HepG2 (cell line): ENCODE data around the gene DDX17. TPM values are rescaled to one million over a fixed set of nuclear protein-coding genes. Genes with fewer than 3 reads are reported as not detected.

Experiments
- AHR ChIP-seq: IDR thresholded peaks from 2 replicates; pipeline ENCODE4 v1.6.1; 2018; ENCODE audit warnings: missing genetic modification reagents, missing compliant biosample characterization
- ARID2 ChIP-seq: sonication (generic); formaldehyde crosslinking; IDR thresholded peaks from 2 replicates; pipeline ENCODE4 v1.8.1; 2022; ENCODE audit warnings: mild to moderate bottlenecking, missing genetic modification reagents, borderline replicate concordance
- ATF7 ChIP-seq, 2 experiments: fragments of 450-650 bp in 1 of 2; sonication (generic) in 1 of 2; formaldehyde crosslinking in 1 of 2; IDR thresholded peaks; 2 replicates each; pipeline versions ENCODE4 v1.4.0 to v1.6.1; 2016 to 2020; ENCODE audit warnings: antibody characterized with exemption in 1 of 2, mild to moderate bottlenecking in 1 of 2, missing genetic modification reagents in 1 of 2
- CENPX ChIP-seq: sonication (generic); formaldehyde crosslinking; IDR thresholded peaks from 2 replicates; pipeline ENCODE4 v1.9.0; 2021; ENCODE audit warnings: mild to moderate bottlenecking, missing genetic modification reagents, moderate library complexity
- CREM ChIP-seq, 2 experiments: sonication (generic) in 1 of 2; formaldehyde crosslinking in 1 of 2; IDR thresholded peaks; 2 replicates each; pipeline versions ENCODE4 v1.4.0 to v1.6.1; 2016 to 2020; ENCODE audit warnings: antibody characterized with exemption in 1 of 2, mild to moderate bottlenecking in 1 of 2, missing genetic modification reagents in 1 of 2
- DMAP1 ChIP-seq: IDR thresholded peaks from 2 replicates; pipeline ENCODE4 v1.6.1; 2016
- EED ChIP-seq: sonication (generic); formaldehyde crosslinking; IDR thresholded peaks from 2 replicates; pipeline ENCODE4 v1.5.0; 2020; ENCODE audit warnings: mild to moderate bottlenecking, missing genetic modification reagents
- ELF1 ChIP-seq: sonication (generic); formaldehyde crosslinking; IDR thresholded peaks from 2 replicates; pipeline ENCODE4 v1.4.0; 2020; ENCODE audit warnings: missing genetic modification reagents
- HNRNPK ChIP-seq: fragments of 200-400 bp; formaldehyde crosslinking; IDR thresholded peaks from 2 replicates; pipeline ENCODE4 v1.6.1; 2018; ENCODE audit warnings: low read length, low read depth, moderate library complexity, mild to moderate bottlenecking; ENCODE audit not compliant: poor library complexity, severe bottlenecking
- HNRNPUL1 ChIP-seq: fragments of 200-400 bp; formaldehyde crosslinking; IDR thresholded peaks from 2 replicates; pipeline ENCODE4 v1.6.1; 2017; ENCODE audit warnings: low read depth, mild to moderate bottlenecking, low read length, moderate library complexity
- NCOA5 ChIP-seq: sonication (generic); formaldehyde crosslinking; IDR thresholded peaks from 2 replicates; pipeline ENCODE4 v1.4.0; 2020; ENCODE audit warnings: missing genetic modification reagents
- PAWR ChIP-seq: sonication (generic); formaldehyde crosslinking; IDR thresholded peaks from 2 replicates; pipeline ENCODE4 v1.4.0; 2020; ENCODE audit warnings: missing genetic modification reagents, mild to moderate bottlenecking, borderline replicate concordance
- SAP130 ChIP-seq: IDR thresholded peaks from 2 replicates; pipeline ENCODE4 v1.6.1; 2016; ENCODE audit warnings: low read depth
- SKIL ChIP-seq: sonication (generic); formaldehyde crosslinking; IDR thresholded peaks from 2 replicates; pipeline ENCODE4 v1.8.0; 2022; ENCODE audit warnings: missing genetic modification reagents, mild to moderate bottlenecking, moderate library complexity, borderline replicate concordance
- ZNF577 ChIP-seq: sonication (generic); formaldehyde crosslinking; IDR thresholded peaks from 2 replicates; pipeline ENCODE4 v1.4.0; 2020; ENCODE audit warnings: mild to moderate bottlenecking, low read depth, missing genetic modification reagents, borderline replicate concordance
- ZNF607 ChIP-seq: sonication (generic); formaldehyde crosslinking; IDR thresholded peaks from 2 replicates; pipeline ENCODE4 v1.5.1; 2020; ENCODE audit warnings: missing genetic modification reagents, mild to moderate bottlenecking, borderline replicate concordance
- ZNF724P ChIP-seq: sonication (generic); formaldehyde crosslinking; IDR thresholded peaks from 2 replicates; pipeline ENCODE4 v1.8.0; 2022; ENCODE audit warnings: missing genetic modification reagents, borderline replicate concordance
- ZNF747 ChIP-seq: sonication (generic); formaldehyde crosslinking; IDR thresholded peaks from 2 replicates; pipeline ENCODE4 v1.8.1; 2023; ENCODE audit warnings: missing genetic modification reagents, mild to moderate bottlenecking, borderline replicate concordance
- polyA plus RNA-seq, 8 experiments: library from polyadenylated mRNA; depleted of rRNA in 3 of 8; stranded (reverse) in 7 of 8; unstranded in 1 of 8; fragments of >200 nt; fragmentation: Illumina TruSeq in 4 of 8; extraction: Trizol in 4 of 8; gene quantifications; 2 replicates each; pipeline versions ENCODE4 v1.2.1 to v1.2.3, GENCODE V29; 2011 to 2016; ENCODE audit warnings: low read depth in 4 of 8, missing spikeins in 1 of 8, mixed read lengths in 1 of 8; ENCODE audit not compliant: insufficient read depth in 1 of 8
- total RNA-seq, 5 experiments: library from RNA; depleted of rRNA; stranded (reverse); fragments of >200 nt; fragmentation: Illumina TruSeq; extraction: Trizol; gene quantifications; 2 replicates each; pipeline ENCODE4 v1.2.3, GENCODE V29; 2016; ENCODE audit warnings: low read depth in 1 of 5
- TF ChIP-seq, protein P1 (sequence below): sonication (generic); formaldehyde crosslinking; IDR thresholded peaks from 2 replicates; pipeline ENCODE4 v1.4.0; 2020; ENCODE audit warnings: mild to moderate bottlenecking, missing genetic modification reagents
- TF ChIP-seq, protein P2 (sequence below): fragments of 450-650 bp; IDR thresholded peaks from 2 replicates; pipeline ENCODE4 v1.6.1; 2017; ENCODE audit warnings: mild to moderate bottlenecking
- TF ChIP-seq, protein P3 (sequence below): sonication (generic); formaldehyde crosslinking; IDR thresholded peaks from 2 replicates; pipeline ENCODE4 v1.4.0; 2020; ENCODE audit warnings: missing genetic modification reagents, borderline replicate concordance

DDX17 gene
- total and polyA plus RNA-seq, 2 of the 13 experiments (the other 11 are each of a cell fraction or from before 2014, with no cell fraction given): 238 to 344 TPM

DNA sequence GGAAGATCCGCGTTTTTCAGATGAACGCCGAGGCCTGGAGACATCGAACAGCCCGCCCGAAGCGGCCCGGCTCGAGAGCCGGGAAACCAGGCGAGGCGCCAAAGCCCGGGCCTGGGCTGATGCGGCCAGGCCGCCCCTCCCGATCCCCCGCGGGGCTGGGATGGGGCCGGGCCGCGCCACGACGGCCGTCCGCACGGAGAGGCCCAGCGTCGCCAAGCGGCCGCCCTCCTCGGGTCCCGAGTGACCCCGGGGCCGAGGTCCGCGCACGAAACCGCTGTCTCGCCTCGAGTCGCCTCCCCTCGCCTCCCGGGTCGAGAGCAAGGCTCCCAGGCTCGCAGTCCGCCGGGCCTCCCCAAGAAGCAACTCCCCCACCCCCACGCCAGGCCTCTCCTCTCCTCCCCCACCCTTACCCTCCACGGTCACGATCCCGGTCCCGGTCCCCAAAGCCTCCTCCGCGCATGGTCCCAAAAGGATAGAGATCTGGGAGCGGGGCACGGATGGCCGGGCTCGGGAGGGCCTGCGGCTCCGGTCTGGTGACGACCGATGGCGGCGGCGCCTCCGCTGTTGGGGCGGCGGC is 482 bp downstream of the DDX17 start (continued):
- TF ChIP-seq SKIL (CRISPR knock-in tag): no peak
- TF ChIP-seq ATF7 (IDR thresholded peaks at IDR 0.05): no peak
- no peak for TF ChIP-seq ATF7 (CRISPR knock-in tag; IDR thresholded peaks at IDR 0.05)
- TF ChIP-seq ZNF607 (CRISPR knock-in tag): 0 out of 2 replicates have a peak, but pooled peaks have one; percentile 69
- no peak for TF ChIP-seq CENPX (CRISPR knock-in tag)
- no peak for TF ChIP-seq CREM (IDR thresholded peaks at IDR 0.05)
- no peak for TF ChIP-seq CREM (CRISPR knock-in tag; IDR thresholded peaks at IDR 0.05)
- TF ChIP-seq, protein P1, sequence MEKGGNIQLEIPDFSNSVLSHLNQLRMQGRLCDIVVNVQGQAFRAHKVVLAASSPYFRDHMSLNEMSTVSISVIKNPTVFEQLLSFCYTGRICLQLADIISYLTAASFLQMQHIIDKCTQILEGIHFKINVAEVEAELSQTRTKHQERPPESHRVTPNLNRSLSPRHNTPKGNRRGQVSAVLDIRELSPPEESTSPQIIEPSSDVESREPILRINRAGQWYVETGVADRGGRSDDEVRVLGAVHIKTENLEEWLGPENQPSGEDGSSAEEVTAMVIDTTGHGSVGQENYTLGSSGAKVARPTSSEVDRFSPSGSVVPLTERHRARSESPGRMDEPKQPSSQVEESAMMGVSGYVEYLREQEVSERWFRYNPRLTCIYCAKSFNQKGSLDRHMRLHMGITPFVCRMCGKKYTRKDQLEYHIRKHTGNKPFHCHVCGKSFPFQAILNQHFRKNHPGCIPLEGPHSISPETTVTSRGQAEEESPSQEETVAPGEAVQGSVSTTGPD: no peak
- no peak for TF ChIP-seq NCOA5 (CRISPR knock-in tag)
- TF ChIP-seq, protein P2, sequence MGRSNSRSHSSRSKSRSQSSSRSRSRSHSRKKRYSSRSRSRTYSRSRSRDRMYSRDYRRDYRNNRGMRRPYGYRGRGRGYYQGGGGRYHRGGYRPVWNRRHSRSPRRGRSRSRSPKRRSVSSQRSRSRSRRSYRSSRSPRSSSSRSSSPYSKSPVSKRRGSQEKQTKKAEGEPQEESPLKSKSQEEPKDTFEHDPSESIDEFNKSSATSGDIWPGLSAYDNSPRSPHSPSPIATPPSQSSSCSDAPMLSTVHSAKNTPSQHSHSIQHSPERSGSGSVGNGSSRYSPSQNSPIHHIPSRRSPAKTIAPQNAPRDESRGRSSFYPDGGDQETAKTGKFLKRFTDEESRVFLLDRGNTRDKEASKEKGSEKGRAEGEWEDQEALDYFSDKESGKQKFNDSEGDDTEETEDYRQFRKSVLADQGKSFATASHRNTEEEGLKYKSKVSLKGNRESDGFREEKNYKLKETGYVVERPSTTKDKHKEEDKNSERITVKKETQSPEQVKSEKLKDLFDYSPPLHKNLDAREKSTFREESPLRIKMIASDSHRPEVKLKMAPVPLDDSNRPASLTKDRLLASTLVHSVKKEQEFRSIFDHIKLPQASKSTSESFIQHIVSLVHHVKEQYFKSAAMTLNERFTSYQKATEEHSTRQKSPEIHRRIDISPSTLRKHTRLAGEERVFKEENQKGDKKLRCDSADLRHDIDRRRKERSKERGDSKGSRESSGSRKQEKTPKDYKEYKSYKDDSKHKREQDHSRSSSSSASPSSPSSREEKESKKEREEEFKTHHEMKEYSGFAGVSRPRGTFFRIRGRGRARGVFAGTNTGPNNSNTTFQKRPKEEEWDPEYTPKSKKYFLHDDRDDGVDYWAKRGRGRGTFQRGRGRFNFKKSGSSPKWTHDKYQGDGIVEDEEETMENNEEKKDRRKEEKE: no peak
- no peak for TF ChIP-seq HNRNPUL1
- TF ChIP-seq ZNF747 (CRISPR knock-in tag): no peak
- peak; percentile 95 for TF ChIP-seq HNRNPK
- TF ChIP-seq SAP130 (CRISPR knock-in tag): no peak
- no peak for TF ChIP-seq PAWR (CRISPR knock-in tag)
- TF ChIP-seq AHR (CRISPR knock-in tag): no peak
- TF ChIP-seq ZNF724P (CRISPR knock-in tag): no peak
- no peak for TF ChIP-seq EED (CRISPR knock-in tag)
- TF ChIP-seq, protein P3, sequence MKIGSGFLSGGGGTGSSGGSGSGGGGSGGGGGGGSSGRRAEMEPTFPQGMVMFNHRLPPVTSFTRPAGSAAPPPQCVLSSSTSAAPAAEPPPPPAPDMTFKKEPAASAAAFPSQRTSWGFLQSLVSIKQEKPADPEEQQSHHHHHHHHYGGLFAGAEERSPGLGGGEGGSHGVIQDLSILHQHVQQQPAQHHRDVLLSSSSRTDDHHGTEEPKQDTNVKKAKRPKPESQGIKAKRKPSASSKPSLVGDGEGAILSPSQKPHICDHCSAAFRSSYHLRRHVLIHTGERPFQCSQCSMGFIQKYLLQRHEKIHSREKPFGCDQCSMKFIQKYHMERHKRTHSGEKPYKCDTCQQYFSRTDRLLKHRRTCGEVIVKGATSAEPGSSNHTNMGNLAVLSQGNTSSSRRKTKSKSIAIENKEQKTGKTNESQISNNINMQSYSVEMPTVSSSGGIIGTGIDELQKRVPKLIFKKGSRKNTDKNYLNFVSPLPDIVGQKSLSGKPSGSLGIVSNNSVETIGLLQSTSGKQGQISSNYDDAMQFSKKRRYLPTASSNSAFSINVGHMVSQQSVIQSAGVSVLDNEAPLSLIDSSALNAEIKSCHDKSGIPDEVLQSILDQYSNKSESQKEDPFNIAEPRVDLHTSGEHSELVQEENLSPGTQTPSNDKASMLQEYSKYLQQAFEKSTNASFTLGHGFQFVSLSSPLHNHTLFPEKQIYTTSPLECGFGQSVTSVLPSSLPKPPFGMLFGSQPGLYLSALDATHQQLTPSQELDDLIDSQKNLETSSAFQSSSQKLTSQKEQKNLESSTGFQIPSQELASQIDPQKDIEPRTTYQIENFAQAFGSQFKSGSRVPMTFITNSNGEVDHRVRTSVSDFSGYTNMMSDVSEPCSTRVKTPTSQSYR (CRISPR knock-in tag): peak; percentile 35
- TF ChIP-seq DMAP1 (CRISPR knock-in tag): no peak
- no peak for TF ChIP-seq ZNF577 (CRISPR knock-in tag)
- TF ChIP-seq ELF1 (CRISPR knock-in tag): no peak
- TF ChIP-seq ARID2 (CRISPR knock-in tag): no peak
